Panc1 (cell line): ENCODE results near the gene CCN5. TPM values are rescaled to one million over a fixed set of nuclear protein-coding genes. Genes with fewer than 3 reads are reported as not detected.

Source experiments
- ATAC-seq: fragments of 200-7000 bp; cut with Tn5 transposase; 2 replicates; pipeline ENCODE4 v1.9.1; 2020; ENCODE audit warnings: mild to moderate bottlenecking, moderate library complexity
- BruUV-seq: library from RNA; stranded (reverse); fragments of 400-500 nt; replicated peaks from 2 replicates; lab custom pipeline; 2021; lab: Mats Ljungman, UMichigan
- CTCF ChIA-PET: fragments of 300-600 bp; sonication (Branson Sonifier 250); formaldehyde crosslinking; loops from one replicate; lab custom pipeline; 2022; ENCODE audit warnings: antibody characterized with exemption; lab: Charles Lee
- POLR2A ChIA-PET: fragments of 300-600 bp; sonication (Branson Sonifier 250); formaldehyde crosslinking; loops from one replicate; lab custom pipeline; 2022; ENCODE audit warnings: antibody characterized with exemption; lab: Charles Lee
- DNase-seq: peaks from one replicate; pipeline ENCODE4 v3.0.0-alpha.2; 2010; ENCODE audit warnings: low read depth, low spot score
- H3K27ac ChIP-seq: 2 replicates; pipeline ENCODE4 v1.5.1; 2011; ENCODE audit warnings: mild to moderate bottlenecking, low read length, inconsistent platforms
- H3K27me3 ChIP-seq: fragments of 200-500 bp; sonication (Bioruptor generic); 2 replicates; pipeline ENCODE4 v1.6.0; 2014; ENCODE audit warnings: low read length, inconsistent platforms; ENCODE audit not compliant: control insufficient read depth, insufficient read depth
- H3K36me3 ChIP-seq: fragments of 200-500 bp; sonication (Bioruptor generic); 2 replicates; pipeline ENCODE4 v1.5.1; 2014; ENCODE audit warnings: inconsistent platforms, mild to moderate bottlenecking, low read length, moderate library complexity; ENCODE audit not compliant: control insufficient read depth, insufficient read depth
- H3K4me1 ChIP-seq: 2 replicates; pipeline ENCODE4 v1.5.1; 2011; ENCODE audit warnings: inconsistent platforms, mild to moderate bottlenecking, low read length, moderate library complexity; ENCODE audit not compliant: control insufficient read depth, insufficient read depth
- H3K4me3 ChIP-seq, 2 experiments: 2 replicates each; pipeline ENCODE4 v1.5.1; 2011 to 2012; ENCODE audit warnings: low read depth in 2 of 2, low read length in 2 of 2, mild to moderate bottlenecking in 2 of 2, inconsistent platforms in 1 of 2, moderate library complexity in 1 of 2
- H3K9me3 ChIP-seq: fragments of 200-500 bp; sonication (Bioruptor generic); 2 replicates; pipeline ENCODE4 v1.5.1; 2014; ENCODE audit warnings: low read depth, mild to moderate bottlenecking, inconsistent platforms, low read length, moderate library complexity; ENCODE audit not compliant: control insufficient read depth, insufficient read depth
- POLR2AphosphoS5 ChIP-seq: IDR thresholded peaks from 2 replicates; pipeline ENCODE4 v1.6.1; 2012; ENCODE audit warnings: mild to moderate bottlenecking, low read depth, low read length, moderate library complexity
- TCF7L2 ChIP-seq: IDR thresholded peaks from 2 replicates; pipeline ENCODE4 v1.6.1; 2011; ENCODE audit warnings: mild to moderate bottlenecking, low read depth, low read length, inconsistent platforms
- in situ Hi-C: cut with HindIII; loops from 2 replicates; pipeline ENCODE4 v1.10.0; 2016; ENCODE audit warnings: low sequenced_read_pairs, low pct_unique_long_range_greater_than_20kb
- intact Hi-C: fragments of 100-400 bp; cut with micrococcal nuclease; formaldehyde crosslinking; loops from one replicate; pipeline ENCODE4 v1.10.0; 2022; ENCODE audit not compliant: unreplicated experiment
- total RNA-seq: library from RNA; stranded (reverse); gene quantifications from one replicate; pipeline ENCODE4 v1.2.1, GENCODE V29; 2021; ENCODE audit not compliant: unreplicated experiment
- TF ChIP-seq, protein P1 (sequence below), 2 experiments: IDR thresholded peaks; 2 replicates each; pipeline ENCODE4 v1.6.1; 2011 to 2012; ENCODE audit warnings: low read depth in 2 of 2, control low read depth in 1 of 2, low read length in 1 of 2, mild to moderate bottlenecking in 1 of 2, moderate library complexity in 1 of 2; ENCODE audit not compliant: insufficient read depth in 1 of 2
- TF ChIP-seq, protein P2 (sequence below): fragments of 450-650 bp; IDR thresholded peaks from 2 replicates; pipeline ENCODE4 v1.5.1; 2017; ENCODE audit warnings: mild to moderate bottlenecking

CCN5 gene
- total RNA-seq, 1 experiment from 2014 or later = 15.2 TPM

- TF ChIP-seq TCF7L2 = no peak
- TF ChIP-seq, protein P1, sequence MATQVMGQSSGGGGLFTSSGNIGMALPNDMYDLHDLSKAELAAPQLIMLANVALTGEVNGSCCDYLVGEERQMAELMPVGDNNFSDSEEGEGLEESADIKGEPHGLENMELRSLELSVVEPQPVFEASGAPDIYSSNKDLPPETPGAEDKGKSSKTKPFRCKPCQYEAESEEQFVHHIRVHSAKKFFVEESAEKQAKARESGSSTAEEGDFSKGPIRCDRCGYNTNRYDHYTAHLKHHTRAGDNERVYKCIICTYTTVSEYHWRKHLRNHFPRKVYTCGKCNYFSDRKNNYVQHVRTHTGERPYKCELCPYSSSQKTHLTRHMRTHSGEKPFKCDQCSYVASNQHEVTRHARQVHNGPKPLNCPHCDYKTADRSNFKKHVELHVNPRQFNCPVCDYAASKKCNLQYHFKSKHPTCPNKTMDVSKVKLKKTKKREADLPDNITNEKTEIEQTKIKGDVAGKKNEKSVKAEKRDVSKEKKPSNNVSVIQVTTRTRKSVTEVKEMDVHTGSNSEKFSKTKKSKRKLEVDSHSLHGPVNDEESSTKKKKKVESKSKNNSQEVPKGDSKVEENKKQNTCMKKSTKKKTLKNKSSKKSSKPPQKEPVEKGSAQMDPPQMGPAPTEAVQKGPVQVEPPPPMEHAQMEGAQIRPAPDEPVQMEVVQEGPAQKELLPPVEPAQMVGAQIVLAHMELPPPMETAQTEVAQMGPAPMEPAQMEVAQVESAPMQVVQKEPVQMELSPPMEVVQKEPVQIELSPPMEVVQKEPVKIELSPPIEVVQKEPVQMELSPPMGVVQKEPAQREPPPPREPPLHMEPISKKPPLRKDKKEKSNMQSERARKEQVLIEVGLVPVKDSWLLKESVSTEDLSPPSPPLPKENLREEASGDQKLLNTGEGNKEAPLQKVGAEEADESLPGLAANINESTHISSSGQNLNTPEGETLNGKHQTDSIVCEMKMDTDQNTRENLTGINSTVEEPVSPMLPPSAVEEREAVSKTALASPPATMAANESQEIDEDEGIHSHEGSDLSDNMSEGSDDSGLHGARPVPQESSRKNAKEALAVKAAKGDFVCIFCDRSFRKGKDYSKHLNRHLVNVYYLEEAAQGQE (IDR thresholded peaks at IDR 0.05; ENCODE audit: insufficient read depth in 1 of 2, low read depth in 2 of 2, low read length in 1 of 2) = 0 out of 4 replicates have a peak, but pooled peaks of 1 of the 2 experiments have one; percentile 10
- ATAC-seq = no peak
- no peaks in the 10 kb centered on the region for H3K36me3 ChIP-seq
- H3K27me3 ChIP-seq = no peaks in the 10 kb centered on the region
- ChIA-PET POLR2A (interaction anchor here (0.5 to 1.0 kb wide), 3 partner anchors 14 to 71 kb away, joined by 3 to 6 read pairs (median 3); no protein-coding TSS in a partner anchor), CTCF (no interaction called here)
- TSS peak; percentile 86 for BruUV-seq
- peak overlapping the region; percentile 91 for H3K27ac ChIP-seq
- intact Hi-C loops = no loop called here
- H3K4me1 ChIP-seq = peaks cover 66% of the 10 kb centered on the region
- H3K4me3 ChIP-seq = peak overlapping the region; percentile 1 to 16; a peak in 2 of 4 replicates
- no peak for DNase-seq
- in situ Hi-C loops = no loop called here
- no peaks in the 10 kb centered on the region for H3K9me3 ChIP-seq
Measured at GRCh38 chr20:44715499-44716308, 535 bp downstream of the CCN5 start.

DNA sequence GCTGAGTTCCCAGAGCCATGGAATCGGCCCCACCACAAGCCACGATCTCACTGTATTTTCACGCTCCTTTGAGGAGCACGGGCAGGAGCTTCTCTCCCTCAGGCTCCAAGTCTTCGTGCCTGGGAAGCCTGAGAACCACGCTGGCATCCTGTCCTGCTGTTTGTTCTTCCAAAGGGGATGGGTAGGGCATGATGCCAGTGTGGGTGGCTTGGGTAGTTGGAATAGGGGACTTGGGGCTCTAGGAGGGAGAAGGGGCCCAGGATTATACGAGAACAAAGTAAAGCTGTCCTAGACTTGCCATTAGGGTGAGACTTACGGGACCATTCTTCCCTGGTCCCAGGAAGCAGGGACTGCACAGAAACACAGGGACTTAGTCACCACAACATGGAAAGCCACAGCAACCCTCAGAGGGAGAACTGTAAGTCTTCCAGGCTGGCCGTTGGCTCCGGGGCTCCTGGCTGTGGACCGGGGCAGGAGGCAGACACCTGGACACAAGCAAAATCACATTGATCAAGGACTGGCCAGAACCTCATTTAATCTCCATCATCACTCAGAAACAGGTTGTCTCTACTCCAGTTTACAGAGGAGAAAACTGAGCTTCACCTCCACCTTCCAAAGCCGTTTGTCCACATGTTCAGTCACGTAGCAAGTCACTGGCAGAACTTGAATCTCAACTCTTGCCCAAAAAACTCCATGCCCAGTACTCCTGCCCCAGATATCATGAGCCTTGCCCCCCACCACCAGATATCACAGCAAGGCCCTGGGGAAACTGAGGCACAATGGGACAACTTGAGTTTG, 1.3 kb downstream of the CCN5 start:
- CTCF ChIA-PET = no interaction called here
- no peak for ATAC-seq
- DNase-seq = no peak
- no peaks in the 10 kb centered on the region for H3K36me3 ChIP-seq
- BruUV-seq = no TSS peak
- TF ChIP-seq POLR2AphosphoS5 (no peak), TCF7L2 (no peak)
- TF ChIP-seq, protein P1 (IDR thresholded peaks at IDR 0.05; ENCODE audit: insufficient read depth in 1 of 2, low read depth in 2 of 2, low read length in 1 of 2) = no peak
- TF ChIP-seq, protein P2, sequence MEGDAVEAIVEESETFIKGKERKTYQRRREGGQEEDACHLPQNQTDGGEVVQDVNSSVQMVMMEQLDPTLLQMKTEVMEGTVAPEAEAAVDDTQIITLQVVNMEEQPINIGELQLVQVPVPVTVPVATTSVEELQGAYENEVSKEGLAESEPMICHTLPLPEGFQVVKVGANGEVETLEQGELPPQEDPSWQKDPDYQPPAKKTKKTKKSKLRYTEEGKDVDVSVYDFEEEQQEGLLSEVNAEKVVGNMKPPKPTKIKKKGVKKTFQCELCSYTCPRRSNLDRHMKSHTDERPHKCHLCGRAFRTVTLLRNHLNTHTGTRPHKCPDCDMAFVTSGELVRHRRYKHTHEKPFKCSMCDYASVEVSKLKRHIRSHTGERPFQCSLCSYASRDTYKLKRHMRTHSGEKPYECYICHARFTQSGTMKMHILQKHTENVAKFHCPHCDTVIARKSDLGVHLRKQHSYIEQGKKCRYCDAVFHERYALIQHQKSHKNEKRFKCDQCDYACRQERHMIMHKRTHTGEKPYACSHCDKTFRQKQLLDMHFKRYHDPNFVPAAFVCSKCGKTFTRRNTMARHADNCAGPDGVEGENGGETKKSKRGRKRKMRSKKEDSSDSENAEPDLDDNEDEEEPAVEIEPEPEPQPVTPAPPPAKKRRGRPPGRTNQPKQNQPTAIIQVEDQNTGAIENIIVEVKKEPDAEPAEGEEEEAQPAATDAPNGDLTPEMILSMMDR = no peak
- POLR2A ChIA-PET = interaction anchor here (0.7 kb wide), 1 partner anchor 72 kb away, joined by 6 read pairs; no protein-coding TSS in a partner anchor
- H3K9me3 ChIP-seq = no peaks in the 10 kb centered on the region
- peaks cover 71% of the 10 kb centered on the region for H3K4me1 ChIP-seq
- peak overlapping the region; percentile 1 to 16; a peak in 2 of 4 replicates for H3K4me3 ChIP-seq
- peak overlapping the region; percentile 91 for H3K27ac ChIP-seq
- in situ Hi-C loops = no loop called here
- no peaks in the 10 kb centered on the region for H3K27me3 ChIP-seq
- intact Hi-C loops = no loop called here
